ENCODE results near the gene CNTRL. TPM values are rescaled to one million over a fixed set of nuclear protein-coding genes. Genes with fewer than 3 reads are reported as not detected.
A peak's percentile ranks its signal among the peaks of the same experiment; 100 is the strongest.
"Not testable (repeated sequence)": the region's sequence is repeated elsewhere in the genome, so short reads cannot be mapped to it uniquely, and the experiment has no call there.

CNTRL gene
- total and polyA plus RNA-seq, 4 experiments from 2014 or later, result 1.5 to 122 (median 78.5) TPM

GRCh38 chr9:121169094-121169601 lies 94.4 kb downstream of the CNTRL start:
- Histone ChIP-seq H3K9me3 (ENCODE audit: control insufficient read depth in 1 of 2, low read length in 2 of 2) (no peaks in the 10 kb centered on the region), H3K4me3 (ENCODE audit: low read length in 2 of 2) (no peak overlapping the region), H3K27me3 (ENCODE audit: insufficient read depth, low read length) (no peaks in the 10 kb centered on the region), H3K4me1 (ENCODE audit: insufficient read depth, low read length) (peaks cover 17% of the 10 kb centered on the region), H3K36me3 (ENCODE audit: insufficient read depth, low read length) (peaks cover 82% of the 10 kb centered on the region), H3K27ac (ENCODE audit: low read depth, low read length) (peak overlapping the region; percentile 23)
- Mint-ChIP-seq H3K9me3 (no peaks in the 10 kb centered on the region), H3K4me3 (peak overlapping the region in 3 of 8 donors; percentile 24 to 38 (median 25)), H3K4me1 (peaks cover 18 to 26% (median 23%) of the 10 kb centered on the region in 4 donors), H3K27me3 (no peaks in the 10 kb centered on the region), H3K36me3 (peaks cover 57 to 88% of the 10 kb centered on the region in 2 donors), H3K27ac (peak overlapping the region; percentile 50 to 90 (median 84))
- CTCF ChIA-PET (ENCODE audit: partially characterized antibody), result interaction anchor here (0.6 to 2.8 kb wide), 14 partner anchors 9 to 187 kb away, joined by 3 to 10 read pairs (median 4); no protein-coding TSS in a partner anchor
- DNase-seq, result peak; percentile 21 to 51 (median 28)
- intact Hi-C loops (cut with micrococcal nuclease), result loop anchor here (2.0 kb wide), 1 partner anchor 62 kb away; no protein-coding TSS in a partner anchor
- POLR2A ChIA-PET (ENCODE audit: partially characterized antibody), result interaction anchor here (0.8 to 2.3 kb wide), 4 partner anchors 15 to 48 kb away, joined by 3 to 6 read pairs (median 4); no protein-coding TSS in a partner anchor

- H3K36me3 Mint-ChIP-seq, result peaks cover 62 to 89% of the 10 kb centered on the region in 2 donors
- H3K9me3 Mint-ChIP-seq, result no peaks in the 10 kb centered on the region
- H3K4me3 Mint-ChIP-seq, result no peak overlapping the region
- ChIA-PET POLR2A (ENCODE audit: partially characterized antibody) (interaction anchor here (0.6 to 2.3 kb wide), 5 partner anchors 11 to 567 kb away, joined by 3 to 6 read pairs (median 5); no protein-coding TSS in a partner anchor), CTCF (ENCODE audit: partially characterized antibody) (interaction anchor here (0.6 to 2.5 kb wide), 7 partner anchors 9 to 111 kb away, joined by 3 to 8 read pairs (median 4); no protein-coding TSS in a partner anchor)
- peak overlapping the region in 5 of 7 donors; percentile 11 to 71 (median 52) for H3K27ac Mint-ChIP-seq
- no peak overlapping the region for H3K4me3 ChIP-seq (ENCODE audit: low read length in 2 of 2)
- H3K27ac ChIP-seq (ENCODE audit: low read depth, low read length), result no peak overlapping the region
- no peaks in the 10 kb centered on the region for H3K27me3 Mint-ChIP-seq
- H3K4me1 Mint-ChIP-seq, result peaks cover 15 to 24% (median 22%) of the 10 kb centered on the region in 4 donors
- intact Hi-C loops (cut with micrococcal nuclease), result no loop called here
- peaks cover 17% of the 10 kb centered on the region for H3K4me1 ChIP-seq (ENCODE audit: insufficient read depth, low read length)
- no peaks in the 10 kb centered on the region for H3K27me3 ChIP-seq (ENCODE audit: insufficient read depth, low read length)
- H3K36me3 ChIP-seq (ENCODE audit: insufficient read depth, low read length), result peaks cover 75% of the 10 kb centered on the region
- DNase-seq, result no peak
- H3K9me3 ChIP-seq (ENCODE audit: control insufficient read depth in 1 of 2, low read length in 2 of 2), result no peaks in the 10 kb centered on the region
These were observed 96.5 kb downstream of the CNTRL start for GRCh38 chr9:121171236-121171635.

GRCh38 chr9:121172726-121173487 lies 98.2 kb downstream of the CNTRL start:
- H3K36me3 Mint-ChIP-seq, result peaks cover 58 to 90% of the 10 kb centered on the region in 2 donors
- Histone ChIP-seq H3K4me1 (ENCODE audit: insufficient read depth, low read length) (peaks cover 15% of the 10 kb centered on the region), H3K36me3 (ENCODE audit: insufficient read depth, low read length) (peaks cover 67% of the 10 kb centered on the region), H3K27ac (ENCODE audit: low read depth, low read length) (no peak overlapping the region), H3K4me3 (ENCODE audit: low read length in 2 of 2) (no peak overlapping the region), H3K9me3 (ENCODE audit: control insufficient read depth in 1 of 2, low read length in 2 of 2) (no peaks in the 10 kb centered on the region), H3K27me3 (ENCODE audit: insufficient read depth, low read length) (no peaks in the 10 kb centered on the region)
- H3K4me1 Mint-ChIP-seq, result peaks cover 12 to 16% (median 15%) of the 10 kb centered on the region in 4 donors
- POLR2A ChIA-PET (ENCODE audit: partially characterized antibody), result interaction anchor here (1.0 to 1.4 kb wide), 3 partner anchors 9 to 39 kb away, joined by 3 read pairs; no protein-coding TSS in a partner anchor
- no peaks in the 10 kb centered on the region for H3K9me3 Mint-ChIP-seq
- no peak overlapping the region for H3K4me3 Mint-ChIP-seq
- H3K27me3 Mint-ChIP-seq, result no peaks in the 10 kb centered on the region
- DNase-seq, result no peak
- CTCF ChIA-PET (ENCODE audit: partially characterized antibody), result interaction anchor here (0.8 to 2.0 kb wide), 5 partner anchors 13 to 348 kb away, joined by 3 to 7 read pairs (median 4); no protein-coding TSS in a partner anchor
- peak overlapping the region in 5 of 7 donors; percentile 1 to 48 (median 44) for H3K27ac Mint-ChIP-seq
- intact Hi-C loops (cut with micrococcal nuclease), result no loop called here

- Mint-ChIP-seq H3K4me1 (peaks cover 9 to 10% (median 9%) of the 10 kb centered on the region in 4 donors), H3K4me3 (no peak overlapping the region), H3K36me3 (peaks cover 55 to 90% of the 10 kb centered on the region in 2 donors)
These were observed 98.7 kb downstream of the CNTRL start for GRCh38 chr9:121173501-121173900.

GRCh38 chr9:121178676-121179372 lies 104.1 kb downstream of the CNTRL start:
- POLR2A ChIA-PET (ENCODE audit: partially characterized antibody), result interaction anchor here (0.7 kb wide), 1 partner anchor 57 kb away, joined by 4 read pairs; no protein-coding TSS in a partner anchor
- no peak overlapping the region for H3K4me3 Mint-ChIP-seq
- CTCF ChIA-PET (ENCODE audit: partially characterized antibody), result no interaction called here
- H3K4me3 ChIP-seq (ENCODE audit: low read length in 2 of 2), result no peak overlapping the region
- H3K27me3 Mint-ChIP-seq, result no peaks in the 10 kb centered on the region
- no peaks in the 10 kb centered on the region for H3K9me3 Mint-ChIP-seq
- H3K4me1 ChIP-seq (ENCODE audit: insufficient read depth, low read length), result peaks cover 4% of the 10 kb centered on the region
- peaks cover 36 to 84% of the 10 kb centered on the region in 2 donors for H3K36me3 Mint-ChIP-seq
- intact Hi-C loops (cut with micrococcal nuclease), result no loop called here
- DNase-seq, result no peak
- H3K27ac ChIP-seq (ENCODE audit: low read depth, low read length), result no peak overlapping the region
- H3K4me1 Mint-ChIP-seq, result peaks cover 12 to 16% (median 14%) of the 10 kb centered on the region in 4 donors
- H3K27me3 ChIP-seq (ENCODE audit: insufficient read depth, low read length), result no peaks in the 10 kb centered on the region
- H3K9me3 ChIP-seq (ENCODE audit: control insufficient read depth in 1 of 2, low read length in 2 of 2), result no peaks in the 10 kb centered on the region
- peak overlapping the region in 4 of 7 donors; percentile 15 to 42 (median 36) for H3K27ac Mint-ChIP-seq
- peaks cover 59% of the 10 kb centered on the region for H3K36me3 ChIP-seq (ENCODE audit: insufficient read depth, low read length)

More at GRCh38 chr9:121173501-121173900, 98.7 kb downstream of the CNTRL start:
- no peak overlapping the region for H3K4me3 ChIP-seq (ENCODE audit: low read length in 2 of 2)
- CTCF ChIA-PET (ENCODE audit: partially characterized antibody), result interaction anchor here (1.3 to 1.5 kb wide), 2 partner anchors 52 to 102 kb away, joined by 3 to 4 read pairs; no protein-coding TSS in a partner anchor
- intact Hi-C loops (cut with micrococcal nuclease), result no loop called here
- DNase-seq, result no peak
- no peaks in the 10 kb centered on the region for H3K27me3 ChIP-seq (ENCODE audit: insufficient read depth, low read length)
- H3K36me3 ChIP-seq (ENCODE audit: insufficient read depth, low read length), result peaks cover 66% of the 10 kb centered on the region
- H3K27ac ChIP-seq (ENCODE audit: low read depth, low read length), result no peak overlapping the region
- Mint-ChIP-seq H3K27me3 (no peaks in the 10 kb centered on the region), H3K9me3 (no peaks in the 10 kb centered on the region), H3K27ac (peak overlapping the region in 4 of 7 donors; percentile 20 to 73 (median 58))
- H3K4me1 ChIP-seq (ENCODE audit: insufficient read depth, low read length), result peaks cover 9% of the 10 kb centered on the region
- H3K9me3 ChIP-seq (ENCODE audit: control insufficient read depth in 1 of 2, low read length in 2 of 2), result no peaks in the 10 kb centered on the region
- POLR2A ChIA-PET (ENCODE audit: partially characterized antibody), result interaction anchor here (1.0 to 1.4 kb wide), 2 partner anchors 12 to 40 kb away, joined by 3 read pairs; no protein-coding TSS in a partner anchor

- peak overlapping the region in 1 of 7 donors; percentile 67 for H3K27ac Mint-ChIP-seq
- H3K9me3 ChIP-seq (ENCODE audit: control insufficient read depth in 1 of 2, low read length in 2 of 2); H3K27me3 Mint-ChIP-seq; intact Hi-C loops (cut with micrococcal nuclease); H3K27me3 ChIP-seq (ENCODE audit: insufficient read depth, low read length); CTCF ChIA-PET (ENCODE audit: partially characterized antibody); H3K9me3 Mint-ChIP-seq; H3K27ac ChIP-seq (ENCODE audit: low read depth, low read length); H3K4me3 Mint-ChIP-seq; POLR2A ChIA-PET (ENCODE audit: partially characterized antibody); H3K4me3 ChIP-seq (ENCODE audit: low read length in 2 of 2); DNase-seq; H3K4me1 ChIP-seq (ENCODE audit: insufficient read depth, low read length): not testable (repeated sequence)
- peaks cover 32 to 86% of the 10 kb centered on the region in 2 donors for H3K36me3 Mint-ChIP-seq
- peaks cover 59% of the 10 kb centered on the region for H3K36me3 ChIP-seq (ENCODE audit: insufficient read depth, low read length)
- peaks cover 12 to 21% (median 18%) of the 10 kb centered on the region in 4 donors for H3K4me1 Mint-ChIP-seq
These were observed 104.6 kb downstream of the CNTRL start for GRCh38 chr9:121179373-121179721.

All from CD4-positive, alpha-beta memory T cell (primary cell).